H1 (cell line): ENCODE results near the gene SYTL1. TPM values are rescaled to one million over a fixed set of nuclear protein-coding genes. Genes with fewer than 3 reads are reported as not detected.

Experiments used
- CTCF ChIA-PET: fragments of 300-600 bp; sonication (Branson Sonifier 250); formaldehyde crosslinking; loops from one replicate; lab custom pipeline; 2021; ENCODE audit not compliant: partially characterized antibody; lab: Charles Lee
- POLR2A ChIA-PET: fragments of 300-600 bp; sonication (Branson Sonifier 250); formaldehyde crosslinking; loops from one replicate; lab custom pipeline; 2021; ENCODE audit warnings: inconsistent platforms; ENCODE audit not compliant: partially characterized antibody; lab: Charles Lee
- DNase-seq, 2 experiments: peaks; one replicate each; pipeline versions ENCODE4 v3.0.0 to v3.0.0-alpha.2; 2010 to 2022; ENCODE audit warnings: low spot score in 2 of 2, low read depth in 1 of 2, mixed read lengths in 1 of 2
- FAIRE-seq: peaks from 2 replicates; lab custom pipeline; 2011; peaks lifted over from hg19 to GRCh38; lab: Jason Lieb, UNC
- H2AFZ ChIP-seq: 2 replicates; pipeline ENCODE4 v1.8.1; 2012; ENCODE audit warnings: low read length, inconsistent platforms
- H2AK5ac ChIP-seq: 2 replicates; pipeline ENCODE4 v1.6.1; 2013; ENCODE audit warnings: low read depth, low read length
- H2BK120ac ChIP-seq: replicated peaks from 2 replicates; pipeline ENCODE3; 2013; ENCODE audit warnings: low read depth, low read length, inconsistent platforms
- H2BK12ac ChIP-seq: 2 replicates; pipeline ENCODE4 v1.6.1; 2013; ENCODE audit warnings: low read depth, low read length
- H2BK15ac ChIP-seq: 2 replicates; pipeline ENCODE4 v1.6.1; 2013; ENCODE audit warnings: low read length
- H2BK20ac ChIP-seq: 2 replicates; pipeline ENCODE4 v1.6.1; 2013; ENCODE audit warnings: low read length
- H2BK5ac ChIP-seq: 2 replicates; pipeline ENCODE4 v1.6.1; 2013; ENCODE audit warnings: low read depth, low read length
- H3K14ac ChIP-seq: 2 replicates; pipeline ENCODE4 v1.6.1; 2013; ENCODE audit warnings: inconsistent platforms; ENCODE audit not compliant: insufficient read length
- H3K18ac ChIP-seq: 2 replicates; pipeline ENCODE4 v1.6.1; 2013; ENCODE audit warnings: low read length; ENCODE audit errors: extremely low read depth
- H3K23ac ChIP-seq: 2 replicates; pipeline ENCODE4 v1.6.1; 2013; ENCODE audit warnings: inconsistent platforms; ENCODE audit not compliant: insufficient read length
- H3K23me2 ChIP-seq: 2 replicates; pipeline ENCODE4 v1.6.1; 2013; ENCODE audit warnings: low read depth, low read length
- H3K27ac ChIP-seq: 2 replicates; pipeline ENCODE4 v1.6.1; 2011; ENCODE audit warnings: low read depth, low read length, inconsistent platforms
- H3K27me3 ChIP-seq, 4 experiments: replicated peaks in 1 of 4; 1 replicate in 1 of 4; 2 replicates in 3 of 4; pipeline versions ENCODE4 v1.6.1 to v1.8.1; 2011 to 2013; ENCODE audit warnings: low read length in 3 of 4, mild to moderate bottlenecking in 3 of 4, inconsistent platforms in 2 of 4, mixed read lengths in 2 of 4, moderate library complexity in 1 of 4; ENCODE audit not compliant: control insufficient read depth in 3 of 4, insufficient read depth in 3 of 4; ENCODE audit errors: extremely low read depth in 1 of 4
- H3K36me3 ChIP-seq, 4 experiments: 2 replicates each; pipeline versions ENCODE4 v1.6.1 to v1.8.1; 2011 to 2013; ENCODE audit warnings: mild to moderate bottlenecking in 4 of 4, low read length in 3 of 4, moderate library complexity in 2 of 4, control low read depth in 1 of 4, inconsistent platforms in 1 of 4; ENCODE audit not compliant: insufficient read depth in 4 of 4, control insufficient read depth in 2 of 4
- H3K4ac ChIP-seq: replicated peaks from 2 replicates; pipeline ENCODE3; 2013; ENCODE audit warnings: low read length, low read depth, mixed read lengths, inconsistent platforms; ENCODE audit not compliant: insufficient read length
- H3K4me1 ChIP-seq, 4 experiments: replicated peaks in 1 of 4; 1 replicate in 1 of 4; 2 replicates in 3 of 4; pipeline versions ENCODE4 v1.6.1 to v1.8.1; 2011 to 2013; ENCODE audit warnings: low read length in 3 of 4, inconsistent platforms in 2 of 4, mixed read lengths in 1 of 4; ENCODE audit not compliant: insufficient read depth in 4 of 4, control insufficient read depth in 3 of 4
- H3K4me2 ChIP-seq, 2 experiments: 2 replicates each; pipeline versions ENCODE4 v1.6.1 to v1.8.1; 2011 to 2013; ENCODE audit warnings: low read depth in 2 of 2, low read length in 2 of 2, control low read depth in 1 of 2, inconsistent platforms in 1 of 2, mild to moderate bottlenecking in 1 of 2; ENCODE audit not compliant: insufficient read depth in 1 of 2
- H3K4me3 ChIP-seq, 4 experiments: fragments of 200-600, 300-600 bp in 1 of 4; sonication (generic), shearing (Covaris generic), sonication (Bioruptor Twin) in 1 of 4; 2 replicates each; pipeline versions ENCODE4 v1.5.1 to v1.8.1; 2011 to 2016; ENCODE audit warnings: low read length in 4 of 4, low read depth in 3 of 4, control low read depth in 2 of 4, inconsistent platforms in 2 of 4, mild to moderate bottlenecking in 2 of 4, mixed read lengths in 1 of 4, moderate library complexity in 1 of 4; ENCODE audit not compliant: insufficient read depth in 2 of 4; ENCODE audit errors: extremely low read depth in 1 of 4
- H3K56ac ChIP-seq: replicated peaks from 2 replicates; pipeline ENCODE3; 2013; ENCODE audit warnings: low read depth, mild to moderate bottlenecking, mixed read lengths, low read length, inconsistent platforms; ENCODE audit not compliant: insufficient read length
- H3K79me1 ChIP-seq: 2 replicates; pipeline ENCODE4 v1.6.1; 2013; ENCODE audit warnings: low read depth, low read length, control low read depth
- H3K79me2 ChIP-seq, 2 experiments: 2 replicates each; pipeline versions ENCODE4 v1.6.1 to v1.8.1; 2012 to 2013; ENCODE audit warnings: low read length in 2 of 2, mild to moderate bottlenecking in 2 of 2, inconsistent platforms in 1 of 2; ENCODE audit not compliant: insufficient read depth in 2 of 2, control insufficient read depth in 1 of 2
- H3K9ac ChIP-seq, 4 experiments: replicated peaks in 1 of 4; 1 replicate in 1 of 4; 2 replicates in 3 of 4; pipeline versions ENCODE4 v1.6.1 to v1.8.1; 2011 to 2013; ENCODE audit warnings: low read depth in 3 of 4, low read length in 3 of 4, control low read depth in 2 of 4, mild to moderate bottlenecking in 2 of 4, moderate library complexity in 2 of 4, inconsistent platforms in 1 of 4; ENCODE audit errors: extremely low read depth in 1 of 4
- H3K9me3 ChIP-seq, 2 experiments: 2 replicates each; pipeline versions ENCODE4 v1.6.1 to v1.8.1; 2012 to 2013; ENCODE audit warnings: mild to moderate bottlenecking in 2 of 2, moderate library complexity in 2 of 2, control low read depth in 1 of 2, inconsistent platforms in 1 of 2, low read depth in 1 of 2, low read length in 1 of 2, mixed read lengths in 1 of 2; ENCODE audit not compliant: insufficient read depth in 2 of 2
- H4K20me1 ChIP-seq, 2 experiments: replicated peaks in 1 of 2; 2 replicates each; pipeline versions ENCODE3 to v1.8.1; 2011 to 2013; ENCODE audit warnings: inconsistent platforms in 2 of 2, low read length in 2 of 2, mild to moderate bottlenecking in 1 of 2; ENCODE audit not compliant: insufficient read depth in 2 of 2, control insufficient read depth in 1 of 2
- H4K5ac ChIP-seq: 2 replicates; pipeline ENCODE4 v1.6.1; 2013; ENCODE audit warnings: low read length, low read depth, mixed read lengths, inconsistent platforms; ENCODE audit not compliant: insufficient read length
- H4K8ac ChIP-seq: 2 replicates; pipeline ENCODE4 v1.8.0; 2013; ENCODE audit warnings: mild to moderate bottlenecking, moderate library complexity, low read length, inconsistent platforms; ENCODE audit not compliant: insufficient read depth; ENCODE audit errors: extremely low read depth
- H4K91ac ChIP-seq: replicated peaks from 2 replicates; pipeline ENCODE3; 2013; ENCODE audit warnings: low read length, mixed read lengths, inconsistent platforms; ENCODE audit not compliant: insufficient read length
- ASH2L ChIP-seq: fragments of 200-600, 300-600 bp; sonication (generic); IDR thresholded peaks from one replicate; pipeline ENCODE4 v1.7.1; 2017; ENCODE audit warnings: low read length
- GABPA ChIP-seq: IDR thresholded peaks from 2 replicates; pipeline ENCODE4 v1.6.1; 2011; ENCODE audit warnings: mild to moderate bottlenecking, low read length, moderate library complexity, borderline replicate concordance; ENCODE audit not compliant: insufficient read depth
- POLR2A ChIP-seq, 2 experiments: IDR thresholded peaks; 1 replicate in 1 of 2; 2 replicates in 1 of 2; pipeline ENCODE4 v1.6.1; 2011; ENCODE audit warnings: low read depth in 2 of 2, low read length in 2 of 2, mild to moderate bottlenecking in 2 of 2; ENCODE audit errors: control extremely low read depth in 1 of 2
- RNF2 ChIP-seq: fragments of 200-900, 300-1000 bp; sonication (generic); IDR thresholded peaks from 2 replicates; pipeline ENCODE4 v1.7.1; 2016; ENCODE audit warnings: borderline replicate concordance, low read depth, mild to moderate bottlenecking, antibody characterized with exemption, low read length; ENCODE audit not compliant: poor library complexity, severe bottlenecking; ENCODE audit errors: missing control alignments
- RXRA ChIP-seq: IDR thresholded peaks from 2 replicates; pipeline ENCODE4 v1.6.1; 2011; ENCODE audit warnings: low read depth, mild to moderate bottlenecking, low read length, moderate library complexity; ENCODE audit not compliant: insufficient read depth
- SIRT6 ChIP-seq: IDR thresholded peaks from one replicate; pipeline ENCODE4 v1.7.1; 2012; ENCODE audit warnings: low read length, inconsistent platforms
- SP2 ChIP-seq: IDR thresholded peaks from 2 replicates; pipeline ENCODE4 v1.6.1; 2012; ENCODE audit warnings: mild to moderate bottlenecking, low read length, inconsistent platforms
- TAF7 ChIP-seq: optimal IDR thresholded peaks from 2 replicates; pipeline ENCODE3; 2011; ENCODE audit warnings: low read depth, mild to moderate bottlenecking, inconsistent platforms, low read length, moderate library complexity, borderline replicate concordance
- TBP ChIP-seq: IDR thresholded peaks from 2 replicates; pipeline ENCODE4 v1.6.1; 2011; ENCODE audit warnings: low read depth, low read length, improper control_type of control experiment
- WGBS, 2 experiments: shearing (Covaris generic) in 1 of 2; methylation state at CpG; one replicate each; pipeline versions ENCODE4 v1.1.6 to v1.1.7; 2013 to 2015; ENCODE audit warnings: low lambda C conversion rate in 2 of 2, mixed read lengths in 2 of 2, inconsistent platforms in 1 of 2, low coverage in 1 of 2, missing lambda C conversion rate in 1 of 2; ENCODE audit not compliant: insufficient replicate concordance in 2 of 2, insufficient coverage in 1 of 2, insufficient read length in 1 of 2; ENCODE audit errors: extremely low coverage in 1 of 2, missing lambda C conversion rate in 1 of 2; 5-methylcytosine and 5-hydroxymethylcytosine counted together
- polyA plus RNA-seq, 7 experiments: library from polyadenylated mRNA; depleted of rRNA in 3 of 7; stranded (reverse) in 5 of 7; unstranded in 2 of 7; fragments of >200 nt in 5 of 7; fragments of 200-250 nt in 2 of 7; gene quantifications; 1 replicate in 5 of 7; 2 replicates in 1 of 7; 4 replicates in 1 of 7; pipeline versions ENCODE4 v1.2.1 to v1.2.3, GENCODE V29; 2011 to 2013; ENCODE audit warnings: missing spikeins in 2 of 7, mixed read lengths in 2 of 7
- total RNA-seq: library from RNA; stranded (reverse); fragmentation: NEBNext Ultra II Directional; extraction: Animal tissue kit (Norgen Biotek cat#: 25700); gene quantifications from 2 replicates; pipeline ENCODE4 v1.2.1, GENCODE V29; 2021
- TF ChIP-seq, protein P1 (sequence below): IDR thresholded peaks from 2 replicates; pipeline ENCODE4 v1.6.1; 2012; ENCODE audit warnings: inconsistent platforms

The SYTL1 gene
- total and polyA plus RNA-seq, 2 of the 8 experiments (the other 6 are each of a cell fraction or from before 2014, with no cell fraction given): 6.4 to 19.5 TPM

DNA sequence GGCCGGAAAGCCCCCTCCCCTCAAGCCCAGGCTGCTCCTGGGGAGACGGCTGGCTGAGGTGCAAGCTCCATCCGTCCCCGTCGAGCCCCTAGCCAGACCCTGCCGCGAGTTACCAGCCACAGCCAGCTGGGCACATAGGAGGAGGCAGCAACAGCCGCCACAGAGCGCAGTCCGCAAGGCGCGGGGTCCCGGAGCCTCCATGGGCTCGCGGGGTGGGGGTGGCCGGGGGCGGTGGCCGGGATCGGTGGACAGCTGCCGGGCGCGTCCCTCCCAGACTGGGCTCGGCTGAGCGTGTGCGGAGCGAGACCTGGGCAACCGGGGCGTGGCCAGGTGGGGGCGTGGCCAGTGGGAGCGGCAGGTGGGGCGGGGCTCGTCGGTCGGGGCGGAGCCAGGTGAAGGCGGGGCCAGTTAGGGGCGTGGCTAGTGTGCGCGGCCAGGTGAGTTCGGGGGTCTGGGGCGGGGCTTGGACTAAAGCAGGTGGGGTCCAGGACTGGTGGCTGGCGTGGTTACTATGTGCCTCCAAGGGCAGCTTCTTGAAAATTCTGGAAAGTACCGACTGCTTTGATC lies 41.3 kb downstream of the SYTL1 start, which contains the start of gene CD164L2:
Gene CD164L2 (minus strand): TSS at position 295 of the 567 bp plus-strand sequence. CDS start 94 bp downstream, at position 201.
- Histone ChIP-seq H3K4me2 (peak within 1 kb of the TSS; percentile 45 to 89), H2BK15ac (peak within 1 kb of the TSS; percentile 88; the same call in 1 of the 2 replicates), H3K14ac (no peak within 1 kb of the TSS), H3K4ac (no peak within 1 kb of the TSS), H3K79me1 (no peaks in the 10 kb centered on the region), H2BK5ac (no peak within 1 kb of the TSS), H3K4me1 (peaks cover 0 to 7% (median under 1%) of the 10 kb centered on the region in 4 experiments; a peak in 3 of 7 replicates), H4K20me1 (no peaks in the 10 kb centered on the region), H4K8ac (no peak within 1 kb of the TSS), H3K23ac (no peak within 1 kb of the TSS), H2AFZ (no peak within 1 kb of the TSS), H2BK12ac (peak within 1 kb of the TSS; percentile 68; the same call in 1 of the 2 replicates), H2BK20ac (no peak within 1 kb of the TSS), H3K18ac (peak within 1 kb of the TSS; percentile 73; the same call in 1 of the 2 replicates), H3K56ac (no peak within 1 kb of the TSS), H3K27me3 (peaks cover 0 to 16% (median 9%) of the 10 kb centered on the region in 4 experiments; a peak in 6 of 7 replicates), H3K4me3 (peak within 1 kb of the TSS; percentile 36 to 74 (median 52)), H3K79me2 (no peaks in the 10 kb centered on the region), H3K27ac (no peak within 1 kb of the TSS), H2BK120ac (no peak within 1 kb of the TSS), H4K91ac (peak within 1 kb of the TSS; percentile 40), H3K23me2 (peaks cover 4% of the 10 kb centered on the region; the same call in 1 of the 2 replicates), H3K9me3 (no peaks in the 10 kb centered on the region), H3K36me3 (no peaks in the 10 kb centered on the region), H2AK5ac (peak within 1 kb of the TSS; percentile 61; the same call in 1 of the 2 replicates), H3K9ac (no peak within 1 kb of the TSS), H4K5ac (no peak within 1 kb of the TSS)
- FAIRE-seq: no peak
- DNase-seq: peak in 1 of 2 experiments; percentile 100
- CTCF ChIA-PET: interaction anchor here (0.5 to 18.9 kb wide), 16 partner anchors 7 to 1097 kb away, joined by 3 to 625 read pairs (median 4); partner anchors contain the start of genes FCN3, GPR3 and MAP3K6
- POLR2A ChIA-PET: interaction anchor here (1.0 to 3.7 kb wide), 8 partner anchors 13 to 386 kb away, joined by 3 to 18 read pairs (median 4); partner anchors contain the start of gene MAP3K6
- WGBS, 2 experiments: 10% methylated on average over 21 of the region's 43 CpGs; no CpG with 5 or more reads in 1 of the 2 experiments
- TF ChIP-seq, protein P1, sequence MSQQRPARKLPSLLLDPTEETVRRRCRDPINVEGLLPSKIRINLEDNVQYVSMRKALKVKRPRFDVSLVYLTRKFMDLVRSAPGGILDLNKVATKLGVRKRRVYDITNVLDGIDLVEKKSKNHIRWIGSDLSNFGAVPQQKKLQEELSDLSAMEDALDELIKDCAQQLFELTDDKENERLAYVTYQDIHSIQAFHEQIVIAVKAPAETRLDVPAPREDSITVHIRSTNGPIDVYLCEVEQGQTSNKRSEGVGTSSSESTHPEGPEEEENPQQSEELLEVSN: no peak
- TF ChIP-seq SIRT6 (no peak), TAF7 (peak; percentile 25), POLR2A (IDR thresholded peaks at IDR 0.05; ENCODE audit: control extremely low read depth in 1 of 2, low read depth in 2 of 2, low read length in 2 of 2) (peak in 1 of 2 experiments; percentile 54; a peak in 1 of 3 replicates), RXRA (no peak), RNF2 (no peak), SP2 (no peak), ASH2L (no peak), GABPA (no peak), TBP (peak; percentile 51; the same call in 1 of the 2 replicates)
